Progenitor cell of endocrine pancreas (in vitro differentiated cells): Measurements from ENCODE around the gene TREX2. TPM values are rescaled to one million over a fixed set of nuclear protein-coding genes. Genes with fewer than 3 reads are reported as not detected.

ENCODE experiments used
- DNase-seq: peaks from one replicate; pipeline ENCODE4 v3.0.0; 2021; ENCODE audit warnings: low spot score; ENCODE audit not compliant: unreplicated experiment
- H3K27ac Mint-ChIP-seq: 2 replicates; pipeline ENCODE4 v1.8.0; 2021; ENCODE audit warnings: mild to moderate bottlenecking, moderate library complexity, mixed read lengths
- H3K27me3 Mint-ChIP-seq: 2 replicates; pipeline ENCODE4 v1.8.0; 2021; ENCODE audit warnings: mixed read lengths
- H3K36me3 Mint-ChIP-seq: 2 replicates; pipeline ENCODE4 v1.8.0; 2022; ENCODE audit warnings: mixed read lengths; ENCODE audit not compliant: insufficient read depth
- H3K4me1 Mint-ChIP-seq: 2 replicates; pipeline ENCODE4 v1.8.0; 2021; ENCODE audit warnings: low read depth, mixed read lengths
- H3K4me3 Mint-ChIP-seq: 2 replicates; pipeline ENCODE4 v1.8.0; 2021; ENCODE audit warnings: low read depth, mild to moderate bottlenecking, moderate library complexity, mixed read lengths
- H3K9me3 Mint-ChIP-seq: 2 replicates; pipeline ENCODE4 v1.8.0; 2021; ENCODE audit warnings: low read depth, mixed read lengths
- CTCF ChIP-seq: fragments of 200-600 bp; sonication (generic); IDR thresholded peaks from one replicate; pipeline ENCODE4 v1.5.0; 2021; ENCODE audit warnings: antibody characterized with exemption, mild to moderate bottlenecking; ENCODE audit not compliant: unreplicated experiment
- total RNA-seq: library from RNA; stranded (reverse); gene quantifications from 2 replicates; pipeline ENCODE4 v1.2.1, GENCODE V29; 2021

TREX2 gene
- total RNA-seq, 1 donor from 2014 or later: 0.41 TPM

DNA sequence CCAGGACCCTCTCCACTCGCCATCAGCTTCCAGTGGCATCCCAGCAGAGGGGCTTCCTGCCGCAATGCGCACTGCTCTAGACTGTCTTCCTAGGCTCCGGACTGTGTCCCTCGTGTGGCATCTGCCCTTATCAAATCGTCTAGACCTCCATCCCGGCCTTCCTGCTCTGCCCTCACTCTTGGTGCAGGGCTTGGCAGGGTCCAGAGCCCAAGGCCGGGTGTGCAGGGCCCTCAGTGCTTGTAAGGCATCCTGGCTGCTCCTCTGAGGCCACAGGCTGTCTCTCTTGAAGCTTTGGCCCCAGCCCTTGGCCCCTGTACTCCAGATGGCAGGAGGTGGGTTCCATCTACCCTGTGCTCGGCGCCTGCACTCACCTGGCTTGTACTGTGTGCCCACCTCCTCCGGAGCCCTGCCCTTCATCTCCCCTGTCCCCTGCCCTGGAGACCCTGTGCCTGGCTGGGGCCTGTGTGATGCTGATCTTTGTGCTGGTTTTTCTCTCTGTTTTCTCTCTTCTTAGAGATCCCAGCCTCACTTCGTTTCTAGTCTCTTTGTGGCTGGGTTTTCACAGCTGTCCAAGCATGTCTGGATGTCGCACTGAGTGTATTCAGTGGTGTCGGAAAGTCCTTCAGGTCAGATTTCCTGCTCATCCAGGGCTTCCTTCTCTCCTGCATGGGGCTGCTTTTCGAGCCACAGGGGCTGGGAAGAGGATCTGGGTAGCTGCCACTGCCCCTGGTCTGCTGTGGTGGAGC, 3.7 kb upstream of the TREX2 start:
- no peak overlapping the region for H3K4me3 Mint-ChIP-seq
- DNase-seq: no peak
- H3K36me3 Mint-ChIP-seq: peaks cover 1% of the 10 kb centered on the region
- H3K27me3 Mint-ChIP-seq: no peaks in the 10 kb centered on the region
- no peaks in the 10 kb centered on the region for H3K9me3 Mint-ChIP-seq
- TF ChIP-seq CTCF: no peak
- H3K27ac Mint-ChIP-seq: no peak overlapping the region
- no peaks in the 10 kb centered on the region for H3K4me1 Mint-ChIP-seq

DNA sequence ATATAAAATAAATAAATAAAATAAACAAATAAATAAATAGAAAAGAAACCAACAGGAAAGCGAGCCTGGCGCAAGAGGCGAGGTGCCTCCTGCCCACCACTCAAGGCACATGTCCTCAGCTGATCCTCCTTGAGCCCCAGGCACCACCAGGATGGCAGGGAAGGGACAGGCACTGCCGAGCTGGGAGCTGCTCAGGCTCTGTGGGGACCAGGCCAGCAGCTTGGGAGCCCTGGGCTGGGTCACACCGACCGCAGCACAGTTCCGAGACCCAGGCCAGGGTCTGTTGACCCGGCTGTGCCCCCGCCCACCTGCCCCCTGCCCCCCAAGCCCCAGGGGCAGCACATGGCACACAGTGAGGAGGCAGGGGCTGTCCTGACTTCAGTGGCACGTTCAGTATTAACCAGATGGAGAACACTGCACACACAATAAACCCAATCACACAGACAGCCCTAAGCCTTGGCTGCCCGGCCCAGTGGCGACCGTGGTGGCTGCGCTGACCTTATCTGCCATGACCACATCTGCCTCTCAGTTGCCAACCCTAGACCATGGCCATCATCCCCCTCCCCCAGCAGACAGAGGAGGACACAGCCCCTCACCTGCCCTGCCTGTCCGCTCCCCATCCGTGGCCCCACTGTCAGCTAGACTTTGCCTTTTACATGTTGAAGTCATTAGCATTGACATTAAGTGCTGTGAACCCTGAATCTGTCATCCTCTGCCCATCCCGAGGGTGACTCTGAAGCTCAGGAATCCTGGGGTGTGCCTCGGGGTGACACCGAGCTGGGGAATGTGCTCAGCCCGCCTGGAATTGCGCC, 2.9 kb upstream of the TREX2 start:
- no peak for TF ChIP-seq CTCF

GRCh38 chrX:153447581-153447960, 1.7 kb upstream of the TREX2 start:
- H3K4me3 Mint-ChIP-seq: no peak overlapping the region
- TF ChIP-seq CTCF: no peak
- DNase-seq: no peak
- peaks cover 1% of the 10 kb centered on the region for H3K36me3 Mint-ChIP-seq
- H3K27me3 Mint-ChIP-seq: no peaks in the 10 kb centered on the region
- no peak overlapping the region for H3K27ac Mint-ChIP-seq
- no peaks in the 10 kb centered on the region for H3K9me3 Mint-ChIP-seq
- no peaks in the 10 kb centered on the region for H3K4me1 Mint-ChIP-seq

More for the DNA sequence above, 2.9 kb upstream of the TREX2 start:
- H3K36me3 Mint-ChIP-seq: peaks cover 1% of the 10 kb centered on the region
- H3K27me3 Mint-ChIP-seq: no peaks in the 10 kb centered on the region
- H3K4me1 Mint-ChIP-seq: no peaks in the 10 kb centered on the region
- no peak for DNase-seq
- no peak overlapping the region for H3K4me3 Mint-ChIP-seq
- H3K27ac Mint-ChIP-seq: no peak overlapping the region
- H3K9me3 Mint-ChIP-seq: no peaks in the 10 kb centered on the region

DNA sequence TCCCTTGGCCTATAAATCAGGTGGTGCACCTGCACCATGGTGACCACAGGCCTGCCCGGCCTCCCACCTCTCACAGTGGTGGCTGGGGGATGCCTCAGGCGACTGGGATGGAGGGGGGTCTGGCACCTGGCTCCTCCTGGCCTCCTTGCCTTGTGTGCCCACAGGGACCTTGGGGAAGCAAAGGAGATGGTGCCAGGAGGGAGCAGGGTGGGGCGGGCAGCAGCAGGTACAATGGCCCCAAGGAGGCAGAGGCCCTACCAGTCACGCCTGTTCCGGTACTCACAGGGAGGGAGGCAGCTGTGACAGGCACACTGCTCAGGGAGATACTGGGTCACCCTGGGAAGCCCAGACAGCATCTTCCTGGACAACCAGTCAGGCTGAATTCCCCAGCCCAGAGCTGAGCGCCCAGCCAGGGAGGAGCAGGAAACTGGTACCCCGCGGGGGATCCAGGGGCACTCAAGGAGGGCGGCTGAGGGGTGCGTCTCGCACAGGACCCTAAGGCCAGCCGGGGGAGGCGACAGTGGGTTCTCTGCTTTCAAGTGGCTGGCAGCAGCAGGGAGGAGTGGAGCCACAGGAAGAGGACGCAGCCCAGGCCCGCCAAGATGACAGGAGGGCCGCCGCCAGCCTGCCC, 1.2 kb upstream of the TREX2 start:
- Mint-ChIP-seq H3K27me3 (no peaks in the 10 kb centered on the region), H3K27ac (no peak overlapping the region), H3K4me1 (no peaks in the 10 kb centered on the region), H3K9me3 (no peaks in the 10 kb centered on the region), H3K4me3 (no peak overlapping the region), H3K36me3 (peaks cover 1% of the 10 kb centered on the region)
- no peak for TF ChIP-seq CTCF
- no peak for DNase-seq

GRCh38 chrX:153446636-153446936, 730 bp upstream of the TREX2 start:
- TF ChIP-seq CTCF: no peak
- DNase-seq: no peak
- Mint-ChIP-seq H3K4me3 (no peak overlapping the region), H3K9me3 (no peaks in the 10 kb centered on the region), H3K27me3 (no peaks in the 10 kb centered on the region), H3K27ac (no peak overlapping the region), H3K4me1 (no peaks in the 10 kb centered on the region), H3K36me3 (peaks cover 1% of the 10 kb centered on the region)
